H9 (cell line): ENCODE measurements around the gene TRIM28. TPM values are rescaled to one million over a fixed set of nuclear protein-coding genes. Genes with fewer than 3 reads are reported as not detected.

Experiments
- DNase-seq: peaks from one replicate; pipeline ENCODE4 v3.0.0-alpha.2; 2017
- H2AFZ ChIP-seq: one replicate; pipeline ENCODE4 v1.6.1; 2013; ENCODE audit warnings: mild to moderate bottlenecking, low read length, control low read depth, moderate library complexity
- H2AK5ac ChIP-seq: 2 replicates; pipeline ENCODE4 v1.6.1; 2013; ENCODE audit warnings: low read length, control low read depth, mixed read lengths; ENCODE audit not compliant: insufficient read length
- H2BK120ac ChIP-seq: one replicate; pipeline ENCODE4 v1.6.1; 2013; ENCODE audit warnings: low read depth, mild to moderate bottlenecking, low read length, control low read depth, inconsistent platforms; ENCODE audit not compliant: poor library complexity, severe bottlenecking
- H2BK12ac ChIP-seq: 2 replicates; pipeline ENCODE4 v1.6.1; 2013; ENCODE audit warnings: low read length, control low read depth, mixed read lengths, low read depth; ENCODE audit not compliant: insufficient read length
- H2BK15ac ChIP-seq: 2 replicates; pipeline ENCODE4 v1.6.1; 2013; ENCODE audit warnings: low read depth, low read length, control low read depth
- H2BK20ac ChIP-seq: one replicate; pipeline ENCODE4 v1.6.1; 2013; ENCODE audit warnings: low read depth, mild to moderate bottlenecking, low read length, control low read depth, inconsistent platforms; ENCODE audit not compliant: poor library complexity, severe bottlenecking
- H2BK5ac ChIP-seq: 2 replicates; pipeline ENCODE4 v1.6.1; 2013; ENCODE audit warnings: low read length, control low read depth, mixed read lengths; ENCODE audit not compliant: insufficient read length
- H3K14ac ChIP-seq: 2 replicates; pipeline ENCODE4 v1.6.1; 2013; ENCODE audit warnings: low read length, control low read depth; ENCODE audit not compliant: insufficient read depth
- H3K18ac ChIP-seq: 2 replicates; pipeline ENCODE4 v1.6.1; 2013; ENCODE audit warnings: low read depth, mild to moderate bottlenecking, mixed read lengths, low read length, control low read depth; ENCODE audit not compliant: insufficient read length
- H3K23ac ChIP-seq: 2 replicates; pipeline ENCODE4 v1.6.1; 2013; ENCODE audit warnings: low read length, control low read depth, mixed read lengths, low read depth; ENCODE audit not compliant: insufficient read length
- H3K23me2 ChIP-seq: 2 replicates; pipeline ENCODE4 v1.6.1; 2013; ENCODE audit warnings: low read depth, mild to moderate bottlenecking, mixed read lengths, low read length, control low read depth; ENCODE audit not compliant: insufficient read length, poor library complexity, severe bottlenecking
- H3K27ac ChIP-seq: 2 replicates; pipeline ENCODE4 v1.5.1; 2013; ENCODE audit warnings: low read length, control low read depth, mixed read lengths, low read depth; ENCODE audit not compliant: insufficient read length
- H3K27me3 ChIP-seq: 2 replicates; pipeline ENCODE4 v1.6.1; 2013; ENCODE audit warnings: low read length, control low read depth, inconsistent platforms; ENCODE audit not compliant: insufficient read depth
- H3K4ac ChIP-seq: 2 replicates; pipeline ENCODE4 v1.6.1; 2013; ENCODE audit warnings: low read depth, mild to moderate bottlenecking, control low read depth, inconsistent platforms, low read length, moderate library complexity
- H3K4me1 ChIP-seq: 2 replicates; pipeline ENCODE4 v1.6.1; 2013; ENCODE audit warnings: low read length, control low read depth, inconsistent platforms; ENCODE audit not compliant: insufficient read depth
- H3K4me2 ChIP-seq: 2 replicates; pipeline ENCODE4 v1.6.1; 2013; ENCODE audit warnings: low read length, control low read depth, mixed read lengths; ENCODE audit not compliant: insufficient read length, insufficient read depth
- H3K56ac ChIP-seq: 2 replicates; pipeline ENCODE4 v1.6.1; 2013; ENCODE audit warnings: low read depth, mild to moderate bottlenecking, mixed read lengths, low read length, control low read depth; ENCODE audit not compliant: insufficient read length
- H3K79me1 ChIP-seq: 2 replicates; pipeline ENCODE4 v1.6.1; 2013; ENCODE audit warnings: low read depth, mild to moderate bottlenecking, moderate library complexity, low read length, control low read depth, inconsistent platforms; ENCODE audit not compliant: insufficient read depth, poor library complexity, severe bottlenecking
- H3K79me2 ChIP-seq: 2 replicates; pipeline ENCODE4 v1.6.1; 2013; ENCODE audit warnings: low read length, control low read depth, inconsistent platforms; ENCODE audit not compliant: insufficient read depth
- H3K9ac ChIP-seq: 2 replicates; pipeline ENCODE4 v1.6.1; 2013; ENCODE audit warnings: low read length, control low read depth, mixed read lengths; ENCODE audit not compliant: insufficient read length; ENCODE audit errors: extremely low read depth
- H3K9me3 ChIP-seq: one replicate; pipeline ENCODE4 v1.6.1; 2013; ENCODE audit warnings: low read depth, low read length, inconsistent platforms; ENCODE audit not compliant: control insufficient read depth
- H3T11ph ChIP-seq: one replicate; pipeline ENCODE4 v1.6.1; 2013; ENCODE audit warnings: mild to moderate bottlenecking, low read length, control low read depth, inconsistent platforms
- H4K20me1 ChIP-seq: one replicate; pipeline ENCODE4 v1.6.1; 2013; ENCODE audit not compliant: control insufficient read depth, insufficient read length, insufficient read depth
- H4K5ac ChIP-seq: 2 replicates; pipeline ENCODE4 v1.6.1; 2013; ENCODE audit warnings: low read depth, mild to moderate bottlenecking, mixed read lengths, low read length, control low read depth; ENCODE audit not compliant: insufficient read length
- H4K8ac ChIP-seq: replicated peaks from 2 replicates; pipeline ENCODE4 v1.6.1; 2013; ENCODE audit warnings: low read length, control low read depth, mixed read lengths, low read depth; ENCODE audit not compliant: insufficient read length
- H4K91ac ChIP-seq: 2 replicates; pipeline ENCODE4 v1.6.1; 2013; ENCODE audit warnings: low read depth, mild to moderate bottlenecking, moderate library complexity, mixed read lengths, low read length, control low read depth; ENCODE audit not compliant: insufficient read length
- H3K27ac Mint-ChIP-seq, 3 experiments: 2 replicates in 2 of 3; 3 replicates in 1 of 3; pipeline ENCODE4 v1.8.0; 2020 to 2021; ENCODE audit warnings: mixed read lengths in 3 of 3, mild to moderate bottlenecking in 1 of 3, moderate library complexity in 1 of 3
- H3K27me3 Mint-ChIP-seq: 2 replicates; pipeline ENCODE4 v1.8.0; 2021; ENCODE audit warnings: low read depth, mild to moderate bottlenecking, moderate library complexity, mixed read lengths
- H3K36me3 Mint-ChIP-seq, 3 experiments: 2 replicates in 2 of 3; 3 replicates in 1 of 3; pipeline ENCODE4 v1.8.0; 2020 to 2021; ENCODE audit warnings: low read depth in 3 of 3, mixed read lengths in 3 of 3; ENCODE audit not compliant: insufficient read depth in 1 of 3
- H3K4me1 Mint-ChIP-seq, 2 experiments: 2 replicates each; pipeline ENCODE4 v1.8.0; 2020; ENCODE audit warnings: mixed read lengths in 2 of 2
- H3K4me3 Mint-ChIP-seq, 2 experiments: 2 replicates in 1 of 2; 3 replicates in 1 of 2; pipeline ENCODE4 v1.8.0; 2020 to 2021; ENCODE audit warnings: mild to moderate bottlenecking in 2 of 2, mixed read lengths in 2 of 2, moderate library complexity in 1 of 2
- H3K9me3 Mint-ChIP-seq, 2 experiments: 2 replicates in 1 of 2; 3 replicates in 1 of 2; pipeline ENCODE4 v1.8.0; 2020; ENCODE audit warnings: mild to moderate bottlenecking in 2 of 2, mixed read lengths in 2 of 2, moderate library complexity in 1 of 2
- WGBS: extraction: QIAGEN DNeasy Blood & Tissue Kit; methylation state at CpG from one replicate; pipeline ENCODE4 v1.1.7; 2013; ENCODE audit warnings: missing lambda C conversion rate, low lambda C conversion rate, mixed read lengths; ENCODE audit not compliant: insufficient read length; ENCODE audit errors: extremely low coverage; 5-methylcytosine and 5-hydroxymethylcytosine counted together
- total RNA-seq: library from RNA; stranded (reverse); gene quantifications from 2 replicates; pipeline ENCODE4 v1.2.1, GENCODE V29; 2021
- TF ChIP-seq, protein P1 (sequence below): fragments of 200-600 bp; sonication (generic); conservative IDR thresholded peaks from 3 replicates; pipeline ENCODE4 v1.8.0; 2021; ENCODE audit warnings: antibody characterized with exemption, mild to moderate bottlenecking

TRIM28 gene
- total RNA-seq, 1 experiment from 2014 or later, result 1,084 TPM

DNA sequence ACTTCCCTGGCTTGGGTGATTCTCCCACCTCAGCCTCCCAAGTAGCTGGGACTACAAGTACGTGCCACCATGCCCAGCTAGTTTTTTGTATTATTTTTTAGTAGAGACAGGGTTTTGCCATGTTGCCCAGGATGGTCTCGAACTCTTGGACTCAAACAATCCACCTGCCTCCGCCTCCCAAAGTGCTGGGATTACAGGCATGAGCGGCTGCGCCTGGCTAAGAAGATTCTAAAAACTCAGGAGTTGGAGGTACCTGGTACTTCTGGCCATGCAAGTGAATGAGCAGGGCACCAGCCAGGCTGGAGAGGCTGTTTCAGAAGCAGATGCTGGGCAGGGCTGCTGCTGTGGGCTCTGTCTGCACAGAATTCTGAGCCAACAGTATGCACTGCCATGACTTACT lies 23.1 kb downstream of the TRIM28 start:
- no peak overlapping the region for H4K91ac ChIP-seq
- no peak overlapping the region for H2BK5ac ChIP-seq
- H3K4me3 Mint-ChIP-seq, result no peak overlapping the region

More for the DNA sequence above, 23.1 kb downstream of the TRIM28 start:
- Histone ChIP-seq H2BK120ac (no peak overlapping the region), H2BK15ac (no peak overlapping the region), H3K23me2 (no peaks in the 10 kb centered on the region), H3K56ac (no peak overlapping the region), H3K27ac (no peak overlapping the region), H3K18ac (no peak overlapping the region), H4K5ac (no peak overlapping the region), H2BK12ac (no peak overlapping the region), H3K79me2 (no peaks in the 10 kb centered on the region), H4K8ac (no peak overlapping the region), H3K79me1 (no peaks in the 10 kb centered on the region), H2AK5ac (no peak overlapping the region), H2AFZ (no peak overlapping the region), H3T11ph (no peak overlapping the region), H3K4me2 (no peak overlapping the region), H3K9ac (no peak overlapping the region), H2BK20ac (no peak overlapping the region), H3K23ac (no peak overlapping the region), H4K20me1 (no peaks in the 10 kb centered on the region), H3K14ac (no peak overlapping the region), H3K4me1 (no peaks in the 10 kb centered on the region), H3K4ac (no peak overlapping the region), H3K9me3 (no peaks in the 10 kb centered on the region), H3K27me3 (no peaks in the 10 kb centered on the region)
- peaks cover 0 to 34% (median 21%) of the 10 kb centered on the region in 3 experiments; a peak in 5 of 7 replicates for H3K36me3 Mint-ChIP-seq
- H3K27me3 Mint-ChIP-seq, result no peaks in the 10 kb centered on the region
- no CpG with 5 or more reads among the region's 5 CpGs for WGBS
- TF ChIP-seq, protein P1, sequence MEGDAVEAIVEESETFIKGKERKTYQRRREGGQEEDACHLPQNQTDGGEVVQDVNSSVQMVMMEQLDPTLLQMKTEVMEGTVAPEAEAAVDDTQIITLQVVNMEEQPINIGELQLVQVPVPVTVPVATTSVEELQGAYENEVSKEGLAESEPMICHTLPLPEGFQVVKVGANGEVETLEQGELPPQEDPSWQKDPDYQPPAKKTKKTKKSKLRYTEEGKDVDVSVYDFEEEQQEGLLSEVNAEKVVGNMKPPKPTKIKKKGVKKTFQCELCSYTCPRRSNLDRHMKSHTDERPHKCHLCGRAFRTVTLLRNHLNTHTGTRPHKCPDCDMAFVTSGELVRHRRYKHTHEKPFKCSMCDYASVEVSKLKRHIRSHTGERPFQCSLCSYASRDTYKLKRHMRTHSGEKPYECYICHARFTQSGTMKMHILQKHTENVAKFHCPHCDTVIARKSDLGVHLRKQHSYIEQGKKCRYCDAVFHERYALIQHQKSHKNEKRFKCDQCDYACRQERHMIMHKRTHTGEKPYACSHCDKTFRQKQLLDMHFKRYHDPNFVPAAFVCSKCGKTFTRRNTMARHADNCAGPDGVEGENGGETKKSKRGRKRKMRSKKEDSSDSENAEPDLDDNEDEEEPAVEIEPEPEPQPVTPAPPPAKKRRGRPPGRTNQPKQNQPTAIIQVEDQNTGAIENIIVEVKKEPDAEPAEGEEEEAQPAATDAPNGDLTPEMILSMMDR, result no peak
- H3K4me1 Mint-ChIP-seq, result peaks cover 2% of the 10 kb centered on the region in 2 experiments
- H3K9me3 Mint-ChIP-seq, result no peaks in the 10 kb centered on the region
- H3K27ac Mint-ChIP-seq, result no peak overlapping the region
- no peak for DNase-seq
